ENCODE measurements around the gene GAS2L1.

- no peak for TF ChIP-seq CTCF (IDR thresholded peaks at IDR 0.05)
- no peak for TF ChIP-seq POLR2A (IDR thresholded peaks at IDR 0.05)
Measured at GRCh38 chr22:29258407-29259252, 47.8 kb upstream of the GAS2L1 start.

Data from heart left ventricle (tissue), 13 donors.